HG02840 (cell line): ENCODE data around the gene GABRB3.
"Not testable (repeated sequence)": the region's sequence is repeated elsewhere in the genome, so short reads cannot be mapped to it uniquely, and the experiment has no call there.

ENCODE experiments used
- ATAC-seq: cut with Tn5 transposase; IDR thresholded peaks from one replicate; pipeline ENCODE4 v1.9.1; 2021; ENCODE audit warnings: mild to moderate bottlenecking, moderate library complexity, moderate number of reproducible peaks; ENCODE audit not compliant: unreplicated experiment, low FRiP score

The GABRB3 gene

DNA sequence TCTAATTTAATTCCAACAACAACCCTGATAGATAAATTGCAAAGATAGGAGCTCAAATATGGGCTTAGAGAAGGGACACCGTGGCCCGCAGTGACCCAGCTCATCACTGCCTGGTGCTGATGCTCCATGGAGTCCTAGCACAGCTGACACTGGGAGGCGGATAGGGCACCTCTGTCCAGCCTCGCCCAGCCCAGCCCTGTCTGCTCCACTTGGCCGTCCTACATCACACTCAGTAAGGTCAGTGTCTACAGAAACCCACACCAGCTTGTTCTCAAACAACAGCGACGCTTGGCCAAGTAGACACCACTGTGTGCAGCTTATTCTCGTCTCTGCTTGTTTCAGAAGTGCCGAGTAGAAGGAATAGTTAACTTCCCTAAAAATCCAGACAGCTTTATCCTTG lies 33.9 kb downstream of the GABRB3 start:
- ATAC-seq, result no peak

DNA sequence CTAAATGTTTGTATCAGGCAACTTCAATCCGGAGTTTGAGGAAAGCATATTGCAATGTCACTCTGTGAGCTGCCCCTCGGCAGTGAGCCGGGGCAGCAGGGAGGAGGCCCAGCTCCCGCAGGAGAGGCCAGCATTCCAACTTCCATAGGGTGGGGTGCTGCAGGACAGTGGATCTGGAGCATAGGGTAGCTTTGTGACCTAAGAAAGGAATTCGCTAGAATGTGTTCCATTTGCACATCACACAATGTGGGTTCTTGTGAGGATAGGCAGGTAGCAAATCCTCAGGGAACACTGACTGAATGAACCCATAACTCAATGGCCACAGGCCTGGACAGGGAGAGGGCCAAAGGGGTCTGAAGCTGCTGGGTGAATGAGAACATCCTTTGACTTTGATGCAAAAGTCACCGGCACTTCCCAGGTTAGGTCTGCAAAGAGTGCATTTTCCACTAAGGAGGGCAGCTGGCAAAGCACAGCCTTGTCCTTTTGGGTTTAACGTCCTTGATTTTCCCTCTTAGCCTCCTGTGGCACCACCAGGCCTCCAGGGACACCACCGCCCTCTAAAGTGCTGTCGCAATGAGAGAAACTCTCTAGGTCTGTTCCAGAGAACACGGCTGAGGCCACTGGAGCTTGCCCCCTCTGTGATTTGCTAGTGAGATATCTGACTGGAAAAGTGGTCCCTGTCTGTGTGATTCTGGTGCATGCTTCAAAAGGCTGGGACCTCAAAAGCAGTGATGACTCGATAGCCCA lies 36.2 kb downstream of the GABRB3 start:
- ATAC-seq, result no peak

DNA sequence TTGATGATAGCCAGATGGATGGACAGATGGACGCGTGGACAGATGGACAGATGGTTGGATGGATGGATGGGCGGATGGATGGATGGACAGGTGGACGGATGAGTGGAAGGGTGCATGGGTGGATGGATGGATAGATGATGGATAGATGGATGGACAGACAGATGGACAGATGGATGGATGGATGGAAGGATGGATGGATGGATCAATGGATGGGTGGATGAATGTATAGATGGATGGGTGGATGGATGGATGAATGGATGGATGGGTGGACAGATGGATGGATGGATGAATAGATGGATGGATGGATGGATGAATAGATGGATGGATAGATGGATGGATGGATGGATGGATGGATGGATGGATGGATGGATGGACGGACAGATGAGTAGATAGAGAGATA lies 40.9 kb downstream of the GABRB3 start:
- no peak for ATAC-seq

DNA sequence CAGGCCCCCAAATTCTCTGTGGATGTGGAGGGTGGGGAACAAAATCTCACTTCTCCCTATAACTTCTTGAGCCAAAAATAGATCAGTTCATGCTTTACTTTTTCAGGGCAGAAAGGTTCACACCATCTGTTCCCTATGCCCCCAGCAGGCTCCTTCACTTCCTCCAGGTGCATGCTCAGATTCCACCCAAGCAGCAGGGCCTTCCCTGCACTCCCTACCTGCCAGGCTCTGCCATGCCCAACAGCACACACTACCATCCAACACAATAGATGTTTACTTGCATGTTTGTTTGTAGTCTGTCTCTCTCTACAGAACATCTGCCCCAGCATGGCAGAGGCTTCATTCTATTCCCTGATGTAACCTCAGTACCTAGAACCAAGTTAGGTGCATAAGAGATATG lies 43.3 kb downstream of the GABRB3 start:
- no peak for ATAC-seq

DNA sequence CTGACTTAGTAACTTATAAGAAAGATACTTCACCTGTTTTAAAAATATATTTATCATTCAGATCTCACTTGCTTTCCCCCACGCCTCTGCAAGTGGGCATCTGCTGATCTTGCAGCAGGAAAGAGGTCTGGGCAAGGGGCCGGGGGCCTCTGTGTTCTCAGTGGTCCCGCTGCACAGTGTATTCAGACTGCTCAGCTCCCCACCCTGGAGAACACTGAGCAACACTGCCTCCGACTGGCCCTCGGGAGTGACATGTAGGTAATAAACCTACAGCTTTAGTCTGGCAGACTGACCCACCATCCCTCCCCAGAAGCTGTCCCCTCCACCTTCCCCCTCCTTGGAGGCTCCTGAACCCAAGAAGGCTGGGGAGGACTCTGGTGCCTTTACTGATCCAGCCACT lies 43.8 kb downstream of the GABRB3 start:
- ATAC-seq, result no peak

DNA sequence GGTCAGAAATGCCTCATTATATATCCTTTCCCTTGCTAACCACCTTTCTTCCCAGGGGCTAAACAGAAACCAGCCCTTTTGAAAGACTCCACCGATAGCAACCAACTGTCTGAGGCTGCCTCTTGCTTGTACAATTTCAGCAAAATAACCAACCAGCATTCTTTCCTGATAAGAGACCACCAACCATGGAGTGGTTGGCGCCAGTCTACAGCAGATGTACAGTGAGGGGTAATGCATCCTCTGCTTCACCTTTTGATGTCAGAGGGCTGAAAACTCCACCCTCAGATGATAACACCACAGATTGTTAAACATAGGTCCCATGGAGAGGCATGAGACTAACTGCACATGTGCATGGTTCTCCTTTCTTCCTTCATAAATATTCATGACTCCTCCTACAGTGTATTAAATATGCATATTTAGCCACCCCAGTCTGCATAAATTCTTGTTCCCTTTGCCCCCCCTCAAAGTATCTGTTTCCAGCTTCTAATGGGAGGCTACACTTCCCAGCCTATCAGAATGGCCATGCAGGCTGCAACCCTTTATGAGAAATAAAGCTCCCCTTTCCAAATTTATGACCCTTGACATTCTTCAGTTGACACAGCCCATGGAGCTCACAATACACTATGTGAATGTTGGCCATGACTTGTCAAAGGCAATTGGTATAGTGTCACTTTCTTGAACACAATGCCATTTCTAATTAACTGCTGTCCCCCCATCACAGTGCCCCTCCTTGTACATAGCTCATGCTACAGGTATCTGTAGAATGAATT lies 48.3 kb downstream of the GABRB3 start:
- no peak for ATAC-seq

DNA sequence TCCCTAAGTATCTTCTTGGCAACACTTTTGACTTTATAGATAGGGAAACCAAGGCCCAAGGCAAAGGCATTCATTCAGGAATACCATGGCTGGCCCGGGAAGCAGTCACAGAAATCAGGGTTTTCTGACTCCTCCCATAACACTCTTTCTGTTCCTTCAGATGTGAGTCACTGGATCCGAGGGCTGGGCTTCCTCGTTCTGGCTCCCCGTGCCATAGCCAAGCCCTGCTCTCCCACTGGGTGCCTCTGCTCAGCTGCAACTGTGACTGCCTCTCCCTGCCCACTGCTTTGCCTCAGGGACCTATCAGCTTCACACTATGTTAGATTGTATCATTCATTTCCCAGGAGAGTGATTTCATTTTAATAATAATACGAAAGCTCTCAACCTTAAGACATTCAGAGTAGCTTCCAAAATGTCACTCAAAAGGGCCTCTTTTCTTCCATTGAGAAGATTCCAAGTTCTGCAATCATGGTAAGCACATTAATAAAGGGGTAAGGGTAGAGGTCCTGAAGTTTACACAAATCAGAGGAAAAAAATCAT lies 50.2 kb downstream of the GABRB3 start:
- ATAC-seq, result no peak

DNA sequence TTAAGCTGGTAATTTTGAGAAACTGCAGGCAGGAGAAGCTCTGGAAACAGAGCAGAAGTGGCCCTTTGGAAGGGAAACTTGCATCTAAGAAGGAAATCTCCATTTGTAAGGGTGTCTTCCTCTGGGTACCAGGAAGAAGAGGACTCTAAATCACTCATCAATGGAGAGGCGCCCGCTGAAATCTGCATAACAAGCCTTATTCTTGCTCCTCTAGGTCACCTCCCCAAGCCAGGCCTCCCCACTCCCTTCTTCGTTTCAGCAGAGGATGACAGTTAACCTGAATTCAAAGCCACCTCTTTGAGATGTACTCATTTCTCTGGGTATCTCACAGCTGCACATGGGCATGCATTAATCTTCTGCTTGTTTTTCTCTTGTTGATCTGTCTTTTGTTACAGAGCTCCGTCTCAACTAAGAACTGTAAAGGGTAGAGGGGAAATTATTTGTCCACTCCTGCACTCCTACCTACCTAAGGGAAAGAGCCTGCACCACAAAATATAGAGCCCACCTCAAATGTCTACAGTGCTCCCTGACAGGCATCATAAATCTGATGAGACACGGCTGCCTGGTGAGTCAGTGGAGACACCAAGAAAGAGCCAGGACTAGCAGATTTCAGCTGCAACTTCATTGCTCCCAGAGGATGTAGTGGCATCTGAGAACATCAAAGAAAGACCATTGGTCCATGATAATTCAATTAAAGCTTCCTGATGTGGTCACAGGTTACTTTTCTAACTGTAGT lies 51.5 kb downstream of the GABRB3 start:
- no peak for ATAC-seq

DNA sequence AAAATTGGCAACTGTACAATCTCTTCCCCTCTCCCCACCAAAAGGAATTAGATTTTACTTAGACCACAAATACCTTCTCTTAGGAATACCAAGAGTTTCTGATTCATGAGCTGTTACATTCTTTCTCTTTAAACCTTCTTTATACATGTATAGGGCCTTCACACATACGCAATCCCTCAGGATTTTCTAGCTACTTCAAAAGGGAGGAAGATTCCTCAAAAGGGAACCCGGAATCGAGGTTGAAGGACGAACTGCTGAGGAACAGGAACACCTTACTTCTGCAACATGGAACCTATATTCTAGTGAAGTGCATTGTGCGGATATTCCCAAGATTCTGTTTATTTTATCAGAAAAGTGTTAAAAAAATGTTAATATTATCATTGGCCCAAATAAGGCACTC lies 52.3 kb downstream of the GABRB3 start:
- ATAC-seq, result no peak

DNA sequence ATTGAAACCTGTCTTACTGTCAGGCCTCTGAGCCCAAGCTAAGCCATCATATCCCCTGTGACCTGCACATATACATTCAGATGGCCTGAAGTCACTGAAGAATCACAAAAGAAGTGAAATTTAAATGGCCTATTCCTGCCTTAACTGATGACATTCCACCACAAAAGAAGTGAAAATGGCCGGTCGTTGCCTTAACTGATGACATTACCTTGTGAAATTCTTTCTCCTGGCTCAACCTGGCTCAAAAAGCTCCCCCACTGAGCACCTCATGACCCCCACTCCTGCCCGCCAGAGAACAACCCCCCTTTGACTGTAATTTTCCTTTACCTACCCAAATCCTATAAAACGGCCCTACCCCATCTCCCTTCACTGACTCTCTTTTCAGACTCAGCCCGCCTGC lies 53.0 kb downstream of the GABRB3 start:
- ATAC-seq, result not testable (repeated sequence)

DNA sequence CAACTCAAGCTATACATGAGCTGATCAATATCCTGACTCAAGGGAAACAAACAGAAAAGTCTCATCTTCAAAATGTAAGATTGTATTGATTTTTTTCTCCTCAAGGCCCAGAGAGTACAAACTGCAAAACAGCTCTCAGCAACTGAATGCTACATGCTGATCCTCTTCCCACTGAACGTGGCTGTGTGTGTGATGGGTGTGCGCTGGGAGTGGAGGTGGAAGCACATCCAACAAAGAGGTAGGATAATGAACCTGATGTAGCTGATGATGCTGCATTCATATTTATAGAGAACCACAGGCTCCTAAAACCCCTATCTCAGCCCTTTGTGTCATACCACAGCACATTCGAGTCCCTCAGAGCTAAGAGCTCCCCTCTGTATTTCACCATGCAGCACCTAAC lies 56.8 kb downstream of the GABRB3 start:
- no peak for ATAC-seq

DNA sequence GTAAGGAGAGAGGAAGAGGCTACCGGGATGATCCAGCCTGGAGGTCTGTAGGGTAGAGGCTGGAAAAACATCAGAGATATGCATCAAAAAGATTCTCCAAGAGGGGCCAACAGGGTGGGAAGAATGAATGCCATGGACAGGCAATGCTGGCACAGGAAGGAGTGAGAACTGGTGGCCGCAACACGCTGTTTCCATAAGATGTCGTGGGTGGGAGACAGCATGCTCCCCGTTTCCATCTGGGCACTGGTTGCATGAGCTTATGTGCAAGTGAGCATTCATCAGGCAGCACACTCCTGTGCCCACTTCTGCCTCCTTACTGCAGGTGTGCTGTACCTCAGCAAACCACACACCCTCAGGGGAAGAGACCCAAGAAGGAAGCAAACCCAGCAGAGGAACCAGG lies 59.4 kb downstream of the GABRB3 start:
- no peak for ATAC-seq

DNA sequence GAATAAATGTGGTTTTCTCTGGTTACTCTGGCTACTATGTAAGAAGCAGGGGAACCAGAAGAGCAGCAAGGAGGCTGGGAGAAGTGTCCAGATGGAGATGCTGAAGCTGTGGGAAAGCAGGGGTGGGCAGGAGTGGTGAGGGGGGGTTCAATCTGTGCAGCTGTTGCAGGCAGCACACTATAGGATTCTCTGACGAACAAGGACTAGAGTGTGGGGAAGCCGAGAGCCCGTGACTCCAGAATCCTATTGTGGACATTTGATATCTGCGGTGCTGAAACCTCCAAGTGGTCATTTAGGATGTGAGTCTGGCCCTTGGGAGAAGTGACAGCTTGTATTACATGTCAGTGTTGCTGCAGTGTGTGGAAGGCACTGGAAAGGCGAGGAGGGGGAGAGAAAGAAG lies 60.5 kb downstream of the GABRB3 start:
- ATAC-seq, result no peak

DNA sequence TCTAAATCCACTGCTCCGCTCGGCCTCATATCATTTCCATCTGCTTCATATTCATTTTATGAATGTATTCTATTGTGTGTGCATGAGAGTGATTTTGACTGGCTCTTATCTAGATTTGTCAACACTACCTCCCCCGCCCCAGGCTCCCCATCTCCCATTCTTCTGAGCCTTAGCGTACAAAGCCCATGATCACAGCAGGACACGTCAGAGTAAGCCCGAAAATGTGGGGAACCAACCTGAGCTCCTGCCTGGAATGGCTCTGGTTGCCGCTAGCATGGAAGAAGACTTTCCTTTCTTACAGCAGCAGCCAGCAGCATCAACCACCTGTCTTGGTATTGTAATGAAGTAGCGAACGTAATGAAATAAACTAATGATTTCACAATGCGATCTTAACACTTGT lies 61.4 kb downstream of the GABRB3 start:
- no peak for ATAC-seq

DNA sequence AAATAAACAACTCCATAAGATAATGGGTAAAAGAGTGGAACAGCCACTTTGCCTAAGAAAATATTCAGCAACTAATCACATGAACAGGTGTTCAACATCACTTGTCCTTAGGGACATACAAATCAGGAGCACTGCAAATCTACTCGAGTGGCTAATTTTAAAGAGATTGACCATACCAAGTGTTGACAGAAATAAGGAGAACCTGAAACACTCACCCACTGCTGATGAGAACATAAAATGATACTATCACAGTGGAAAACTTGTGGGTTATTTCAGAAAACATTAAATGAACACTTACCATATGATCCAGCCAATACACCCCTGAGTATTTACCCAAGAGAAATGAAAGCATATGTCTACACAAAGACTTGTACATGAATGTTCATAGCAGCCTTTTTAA lies 70.5 kb downstream of the GABRB3 start:
- ATAC-seq, result no peak

DNA sequence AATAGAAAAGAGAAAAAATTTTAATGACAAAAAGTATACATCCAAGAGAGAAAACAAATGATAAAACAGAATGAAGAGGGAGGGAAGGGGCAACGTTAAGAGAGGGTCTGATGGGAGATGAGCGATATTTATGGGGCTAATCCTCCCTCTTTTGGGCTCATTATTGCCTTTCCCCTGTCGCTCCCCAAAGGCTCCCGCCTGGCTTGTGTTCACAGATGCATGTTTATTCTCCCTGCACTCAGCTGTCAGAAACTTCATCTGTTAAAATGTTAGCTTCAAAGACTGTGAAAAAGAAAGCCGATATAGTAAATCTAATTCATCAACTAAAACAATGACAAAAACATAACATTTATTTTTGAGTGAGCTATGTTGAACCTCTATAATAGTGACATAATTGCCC lies 74.3 kb downstream of the GABRB3 start:
- ATAC-seq, result no peak

DNA sequence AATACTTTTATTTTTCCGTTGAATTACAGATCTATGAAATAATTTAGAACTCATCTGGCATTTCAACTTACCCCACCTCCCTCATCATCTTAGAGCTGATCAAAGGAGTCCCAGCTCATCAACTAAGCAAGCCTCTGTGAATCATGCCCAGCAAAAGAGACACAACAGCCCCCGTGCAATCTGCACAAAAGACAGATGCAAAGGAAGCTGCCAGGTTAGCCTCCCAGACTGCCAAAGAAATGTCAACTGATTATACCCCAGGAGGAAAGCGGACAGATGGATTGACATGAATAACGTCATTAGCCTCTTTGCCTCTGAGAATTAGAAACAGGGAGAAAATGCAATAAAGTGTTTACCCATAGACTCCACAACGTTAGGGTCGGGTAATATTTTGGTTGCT lies 75.0 kb downstream of the GABRB3 start:
- no peak for ATAC-seq

DNA sequence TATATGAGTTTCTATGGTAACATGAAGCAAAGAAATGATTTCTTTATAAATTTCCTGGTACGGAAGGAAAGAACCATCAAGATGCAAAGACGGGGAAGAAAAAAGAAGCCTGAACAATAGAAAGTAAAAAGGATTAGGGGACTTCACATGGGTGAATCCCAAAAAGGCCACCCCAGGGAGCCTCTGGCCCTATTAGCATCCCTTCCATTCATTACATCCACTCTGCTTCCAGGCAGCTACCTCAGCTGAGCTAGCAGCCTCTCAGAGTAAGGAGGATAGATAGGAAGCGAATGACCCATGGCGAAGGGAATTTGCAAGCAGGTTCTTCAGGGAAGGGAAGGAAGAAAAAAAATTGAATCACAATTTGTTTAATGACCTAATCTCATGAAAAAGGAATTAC lies 81.6 kb downstream of the GABRB3 start:
- ATAC-seq, result no peak

DNA sequence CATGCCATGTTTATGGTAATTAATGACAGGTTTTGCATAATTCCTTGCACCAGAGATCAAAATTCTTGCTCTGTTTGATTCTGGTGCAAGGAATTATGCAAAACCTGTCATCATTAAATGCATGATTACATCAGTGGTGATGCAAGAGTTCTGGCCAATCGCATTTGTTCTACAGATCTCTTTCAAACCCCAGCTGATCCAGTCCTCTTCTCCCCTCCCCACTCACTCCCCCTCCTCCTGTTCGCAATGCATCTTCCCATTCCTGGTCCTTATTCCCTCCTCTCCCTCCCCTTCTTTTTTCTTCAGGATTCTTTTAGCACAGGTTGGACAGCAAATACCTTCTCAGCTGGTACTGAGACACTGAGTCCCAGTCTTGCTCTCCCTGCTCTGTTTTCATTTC lies 82.1 kb downstream of the GABRB3 start:
- ATAC-seq, result no peak

DNA sequence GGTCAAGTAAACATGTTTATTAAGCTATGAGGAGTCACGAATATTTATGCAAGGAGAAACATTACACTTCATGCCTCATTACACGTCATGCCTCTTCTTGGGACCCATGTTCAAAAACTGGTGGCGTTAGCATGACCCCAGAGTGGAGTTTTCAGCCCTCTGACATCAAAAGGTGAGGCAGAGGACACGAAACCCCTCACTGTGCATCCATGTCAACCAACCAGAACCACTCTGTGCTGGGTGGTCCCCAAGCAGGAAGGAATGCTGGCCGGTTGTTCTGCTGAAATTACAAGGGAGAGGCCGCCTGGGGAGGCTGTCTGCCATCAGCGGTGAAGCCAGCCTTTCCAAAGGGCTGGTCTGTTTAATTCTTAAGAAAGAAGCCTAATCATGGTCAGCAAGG lies 83.4 kb downstream of the GABRB3 start:
- ATAC-seq, result no peak

DNA sequence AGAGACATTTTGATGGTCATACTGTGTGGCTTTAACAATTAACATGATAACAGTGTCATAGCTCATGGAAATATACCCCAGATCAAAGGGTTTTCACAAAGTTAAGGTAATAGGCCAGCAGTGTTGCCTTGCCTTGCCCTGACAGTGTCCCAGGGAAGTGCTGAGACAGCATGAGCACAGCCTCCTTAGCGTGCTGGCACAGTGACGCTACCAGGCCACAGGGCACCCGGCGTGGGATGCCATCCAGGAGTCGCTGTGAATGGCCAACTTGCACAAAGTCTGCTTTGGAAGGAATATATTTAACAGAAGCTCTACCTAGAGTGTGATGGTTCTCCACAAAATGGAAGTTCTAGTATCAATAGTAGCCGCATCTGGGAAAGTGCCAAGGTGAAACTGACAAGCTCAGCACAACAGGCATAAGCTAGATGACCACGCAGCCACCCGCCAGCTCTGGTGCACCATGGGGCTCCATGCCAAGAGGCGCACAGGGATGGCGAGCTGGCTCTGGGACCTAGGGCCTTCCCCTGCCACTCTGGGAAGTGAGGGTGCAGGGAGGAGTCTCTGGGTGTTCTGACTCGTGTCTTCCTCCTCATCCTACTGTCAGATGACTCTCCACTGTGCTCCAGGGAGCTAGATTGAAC lies 86.2 kb downstream of the GABRB3 start:
- no peak for ATAC-seq
